Measurements from ENCODE around the gene MPPED1. TPM values are rescaled to one million over a fixed set of nuclear protein-coding genes. Genes with fewer than 3 reads are reported as not detected.

Gene MPPED1
- total RNA-seq, 1 experiment from 2014 or later = 0.28 TPM

DNA sequence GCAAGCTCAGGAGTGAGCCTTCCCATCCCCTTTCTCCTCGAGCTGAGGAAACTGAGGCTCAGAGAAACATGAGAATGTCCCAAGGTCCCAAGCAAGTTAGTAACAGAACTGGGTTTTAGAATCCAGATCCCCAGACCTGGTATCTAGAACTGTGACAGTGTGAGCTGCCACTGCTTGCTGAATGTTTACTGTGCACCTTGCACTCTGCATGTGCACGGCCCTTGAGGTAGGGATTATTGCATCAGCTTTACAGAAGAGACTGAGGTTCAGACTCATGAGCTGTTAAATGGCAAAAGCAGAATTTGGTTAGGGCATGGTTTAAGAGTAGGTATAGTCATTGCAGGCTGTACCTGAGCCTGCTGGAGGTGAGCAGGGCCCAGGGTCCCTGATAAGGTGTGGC lies 3.8 kb upstream of the MPPED1 start:
- no peak overlapping the region for H2AK5ac ChIP-seq (ENCODE audit: insufficient read length, low read length)

More for the DNA sequence above, 3.8 kb upstream of the MPPED1 start:
- H3K9me3 ChIP-seq (ENCODE audit: control insufficient read depth, low read depth, low read length) = no peaks in the 10 kb centered on the region
- Mint-ChIP-seq H3K27me3 (ENCODE audit: low read depth) (peaks cover 39% of the 10 kb centered on the region), H3K9me3 (no peaks in the 10 kb centered on the region), H3K36me3 (ENCODE audit: insufficient read depth in 1 of 3, low read depth in 3 of 3) (no peaks in the 10 kb centered on the region), H3K4me3 (no peak overlapping the region), H3K4me1 (peaks cover 6 to 21% of the 10 kb centered on the region in 2 experiments), H3K27ac (no peak overlapping the region; a peak in 1 of 7 replicates)
- no peak overlapping the region for H4K91ac ChIP-seq (ENCODE audit: insufficient read length, low read depth, low read length)
- H3K56ac ChIP-seq (ENCODE audit: insufficient read length, low read depth, low read length) = no peak overlapping the region
- WGBS (ENCODE audit: extremely low coverage, insufficient read length, low lambda C conversion rate) = no CpG with 5 or more reads among the region's 2 CpGs
- no peak overlapping the region for H2BK5ac ChIP-seq (ENCODE audit: insufficient read length, low read length)
- no peaks in the 10 kb centered on the region for H3K23me2 ChIP-seq (ENCODE audit: insufficient read length, low read depth, low read length, poor library complexity, severe bottlenecking)
- no peaks in the 10 kb centered on the region for H3K79me1 ChIP-seq (ENCODE audit: insufficient read depth, low read depth, low read length, poor library complexity, severe bottlenecking)
- no peak overlapping the region for H3T11ph ChIP-seq (ENCODE audit: low read length)
- H3K79me2 ChIP-seq (ENCODE audit: insufficient read depth, low read length) = no peaks in the 10 kb centered on the region
- H2BK15ac ChIP-seq (ENCODE audit: low read depth, low read length) = no peak overlapping the region
- no peak for DNase-seq
- no peak overlapping the region for H3K4me2 ChIP-seq (ENCODE audit: insufficient read depth, insufficient read length, low read length)
- H3K4me1 ChIP-seq (ENCODE audit: insufficient read depth, low read length) = no peaks in the 10 kb centered on the region
- H3K23ac ChIP-seq (ENCODE audit: insufficient read length, low read depth, low read length) = no peak overlapping the region
- no peak overlapping the region for H3K14ac ChIP-seq (ENCODE audit: insufficient read depth, low read length)
- H3K27me3 ChIP-seq (ENCODE audit: insufficient read depth, low read length) = peaks cover 13% of the 10 kb centered on the region; the same call in 1 of the 2 replicates
- H2BK120ac ChIP-seq (ENCODE audit: low read depth, low read length, poor library complexity, severe bottlenecking) = no peak overlapping the region
- H4K8ac ChIP-seq (replicated peaks; ENCODE audit: insufficient read length, low read depth, low read length) = no peak overlapping the region
- H2BK20ac ChIP-seq (ENCODE audit: low read depth, low read length, poor library complexity, severe bottlenecking) = no peak overlapping the region
- TF ChIP-seq, protein P1, sequence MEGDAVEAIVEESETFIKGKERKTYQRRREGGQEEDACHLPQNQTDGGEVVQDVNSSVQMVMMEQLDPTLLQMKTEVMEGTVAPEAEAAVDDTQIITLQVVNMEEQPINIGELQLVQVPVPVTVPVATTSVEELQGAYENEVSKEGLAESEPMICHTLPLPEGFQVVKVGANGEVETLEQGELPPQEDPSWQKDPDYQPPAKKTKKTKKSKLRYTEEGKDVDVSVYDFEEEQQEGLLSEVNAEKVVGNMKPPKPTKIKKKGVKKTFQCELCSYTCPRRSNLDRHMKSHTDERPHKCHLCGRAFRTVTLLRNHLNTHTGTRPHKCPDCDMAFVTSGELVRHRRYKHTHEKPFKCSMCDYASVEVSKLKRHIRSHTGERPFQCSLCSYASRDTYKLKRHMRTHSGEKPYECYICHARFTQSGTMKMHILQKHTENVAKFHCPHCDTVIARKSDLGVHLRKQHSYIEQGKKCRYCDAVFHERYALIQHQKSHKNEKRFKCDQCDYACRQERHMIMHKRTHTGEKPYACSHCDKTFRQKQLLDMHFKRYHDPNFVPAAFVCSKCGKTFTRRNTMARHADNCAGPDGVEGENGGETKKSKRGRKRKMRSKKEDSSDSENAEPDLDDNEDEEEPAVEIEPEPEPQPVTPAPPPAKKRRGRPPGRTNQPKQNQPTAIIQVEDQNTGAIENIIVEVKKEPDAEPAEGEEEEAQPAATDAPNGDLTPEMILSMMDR (conservative IDR thresholded peaks at IDR 0.05) = no peak
- H2AFZ ChIP-seq (ENCODE audit: low read length) = no peak overlapping the region
- H3K4ac ChIP-seq (ENCODE audit: low read depth, low read length) = no peak overlapping the region
- H3K27ac ChIP-seq (ENCODE audit: insufficient read length, low read depth, low read length) = no peak overlapping the region
- H4K5ac ChIP-seq (ENCODE audit: insufficient read length, low read depth, low read length) = no peak overlapping the region
- H2BK12ac ChIP-seq (ENCODE audit: insufficient read length, low read depth, low read length) = no peak overlapping the region
- H4K20me1 ChIP-seq (ENCODE audit: control insufficient read depth, insufficient read depth, insufficient read length) = no peaks in the 10 kb centered on the region
- no peak overlapping the region for H3K9ac ChIP-seq (ENCODE audit: extremely low read depth, insufficient read length, low read length)
- no peak overlapping the region for H3K18ac ChIP-seq (ENCODE audit: insufficient read length, low read depth, low read length)

All from H9 (cell line).